SK-N-MC (cell line): ENCODE results near the gene FAM200C.

Experiments used
- EZH2 ChIP-seq: fragments of 200-600 bp; sonication (generic); IDR thresholded peaks from one replicate; pipeline ENCODE4 v1.6.1; 2017; ENCODE audit warnings: antibody characterized with exemption
- FOXP2 ChIP-seq: optimal IDR thresholded peaks from 2 replicates; pipeline ENCODE3; 2011; ENCODE audit warnings: mild to moderate bottlenecking, moderate library complexity; ENCODE audit not compliant: insufficient read depth; ENCODE audit errors: extremely low read length, control extremely low read depth
- POLR2AphosphoS5 ChIP-seq: IDR thresholded peaks from 2 replicates; pipeline ENCODE4 v1.6.1; 2012; ENCODE audit warnings: mild to moderate bottlenecking, low read depth, low read length, borderline replicate concordance

- TF ChIP-seq EZH2 = no peak
- TF ChIP-seq POLR2AphosphoS5 = no peak
- no peak for TF ChIP-seq FOXP2
Observed at GRCh38 chr5:160359242-160359641, 40.6 kb downstream of the FAM200C start.
